IMR-90 (cell line): ENCODE data around the gene DRD5. TPM values are rescaled to one million over a fixed set of nuclear protein-coding genes. Genes with fewer than 3 reads are reported as not detected.

Source experiments
- ATAC-seq: fragments of 200-7000 bp; cut with Tn5 transposase; 2 replicates; pipeline ENCODE4 v1.9.1; 2020; ENCODE audit warnings: low read depth, mild to moderate bottlenecking, moderate library complexity
- BruUV-seq: library from RNA; stranded (reverse); fragments of 400-500 nt; replicated peaks from 2 replicates; lab custom pipeline; 2021; lab: Mats Ljungman, UMichigan
- CTCF ChIA-PET: fragments of 300-600 bp; formaldehyde crosslinking; extraction: SDS; loops from one replicate; lab custom pipeline; 2021; ENCODE audit warnings: antibody characterized with exemption; lab: Yijun Ruan, JAX
- POLR2A ChIA-PET: fragments of 300-600 bp; sonication (Branson Sonifier 250); formaldehyde crosslinking; loops from one replicate; lab custom pipeline; 2022; ENCODE audit warnings: antibody characterized with exemption; ENCODE audit not compliant: unreplicated experiment; lab: Charles Lee
- DNase-seq: peaks from one replicate; pipeline ENCODE4 v3.0.0; 2013
- H2AFZ ChIP-seq: replicated peaks from 2 replicates; pipeline ENCODE3; 2013; ENCODE audit warnings: low read length, mild to moderate bottlenecking; ENCODE audit not compliant: poor library complexity
- H2AK5ac ChIP-seq: 2 replicates; pipeline ENCODE4 v1.6.1; 2013; ENCODE audit warnings: low read depth, low read length, inconsistent platforms
- H2AK9ac ChIP-seq: replicated peaks from 2 replicates; pipeline ENCODE3; 2013; ENCODE audit warnings: mild to moderate bottlenecking, low read depth, low read length, moderate library complexity; ENCODE audit not compliant: poor library complexity
- H2BK120ac ChIP-seq: 2 replicates; pipeline ENCODE4 v1.6.1; 2013; ENCODE audit warnings: low read depth, low read length, inconsistent platforms
- H2BK15ac ChIP-seq: 3 replicates; pipeline ENCODE4 v1.6.1; 2013; ENCODE audit warnings: low read depth, low read length, inconsistent platforms
- H2BK20ac ChIP-seq: 2 replicates; pipeline ENCODE4 v1.6.1; 2013; ENCODE audit warnings: low read depth, mild to moderate bottlenecking, inconsistent platforms, low read length, moderate library complexity
- H2BK5ac ChIP-seq: 2 replicates; pipeline ENCODE4 v1.6.1; 2013; ENCODE audit warnings: mild to moderate bottlenecking, low read depth, low read length, inconsistent platforms; ENCODE audit not compliant: poor library complexity, severe bottlenecking
- H3K14ac ChIP-seq: replicated peaks from 2 replicates; pipeline ENCODE4 v1.6.1; 2013; ENCODE audit warnings: low read depth, low read length, inconsistent platforms
- H3K18ac ChIP-seq: 2 replicates; pipeline ENCODE4 v1.6.1; 2013; ENCODE audit warnings: low read depth, low read length, control low read depth
- H3K23ac ChIP-seq: 2 replicates; pipeline ENCODE4 v1.6.1; 2013; ENCODE audit warnings: low read depth, low read length, inconsistent platforms
- H3K27ac ChIP-seq: 2 replicates; pipeline ENCODE4 v1.5.1; 2013; ENCODE audit warnings: mild to moderate bottlenecking, control low read depth, low read length; ENCODE audit not compliant: insufficient read depth
- H3K27me3 ChIP-seq: 2 replicates; pipeline ENCODE4 v1.6.1; 2013; ENCODE audit warnings: low read length; ENCODE audit not compliant: control insufficient read depth, insufficient read depth
- H3K36me3 ChIP-seq: 2 replicates; pipeline ENCODE4 v1.6.1; 2013; ENCODE audit warnings: low read length, mixed read lengths; ENCODE audit not compliant: control insufficient read depth, insufficient read depth
- H3K4ac ChIP-seq: 2 replicates; pipeline ENCODE4 v1.6.1; 2013; ENCODE audit warnings: low read depth, low read length, inconsistent platforms
- H3K4me1 ChIP-seq: 2 replicates; pipeline ENCODE4 v1.6.1; 2013; ENCODE audit warnings: low read length, mixed read lengths; ENCODE audit not compliant: control insufficient read depth, insufficient read depth
- H3K4me2 ChIP-seq: 2 replicates; pipeline ENCODE4 v1.6.1; 2013; ENCODE audit warnings: low read depth, mild to moderate bottlenecking, control low read depth, low read length, moderate library complexity
- H3K4me3 ChIP-seq: 2 replicates; pipeline ENCODE4 v1.5.1; 2013; ENCODE audit warnings: low read depth, mild to moderate bottlenecking, control low read depth, low read length, moderate library complexity; ENCODE audit not compliant: insufficient read depth
- H3K56ac ChIP-seq: 2 replicates; pipeline ENCODE4 v1.6.1; 2013; ENCODE audit warnings: low read length, inconsistent platforms; ENCODE audit not compliant: insufficient read depth; ENCODE audit errors: extremely low read depth
- H3K79me1 ChIP-seq, 2 experiments: 2 replicates each; pipeline ENCODE4 v1.6.1; 2013; ENCODE audit warnings: low read length in 2 of 2, inconsistent platforms in 1 of 2, low read depth in 1 of 2
- H3K9ac ChIP-seq: 2 replicates; pipeline ENCODE4 v1.6.1; 2013; ENCODE audit warnings: low read depth, low read length, control low read depth
- H3K9me1 ChIP-seq: 2 replicates; pipeline ENCODE4 v1.6.1; 2013; ENCODE audit warnings: low read length, inconsistent platforms; ENCODE audit not compliant: insufficient read depth
- H3K9me3 ChIP-seq: 2 replicates; pipeline ENCODE4 v1.6.1; 2013; ENCODE audit warnings: low read length; ENCODE audit not compliant: control insufficient read depth, insufficient read depth
- H4K20me1 ChIP-seq: 2 replicates; pipeline ENCODE4 v1.6.1; 2013; ENCODE audit warnings: low read length, inconsistent platforms; ENCODE audit not compliant: insufficient read depth
- H4K5ac ChIP-seq: 2 replicates; pipeline ENCODE4 v1.6.1; 2013; ENCODE audit warnings: mild to moderate bottlenecking, low read depth, low read length, control low read depth
- H4K8ac ChIP-seq, 2 experiments: 2 replicates each; pipeline ENCODE4 v1.6.1; 2013; ENCODE audit warnings: low read depth in 2 of 2, low read length in 2 of 2, control low read depth in 1 of 2, inconsistent platforms in 1 of 2
- H4K91ac ChIP-seq: 2 replicates; pipeline ENCODE4 v1.6.1; 2013; ENCODE audit warnings: low read depth, low read length, inconsistent platforms; ENCODE audit not compliant: insufficient read depth
- BHLHE40 ChIP-seq: fragments of 150-350 bp; IDR thresholded peaks from 2 replicates; pipeline ENCODE4 v1.6.1; 2016; ENCODE audit warnings: mild to moderate bottlenecking, low read depth, low read length
- CEBPB ChIP-seq: IDR thresholded peaks from 2 replicates; pipeline ENCODE4 v1.6.1; 2012; ENCODE audit warnings: low read depth, low read length, improper control_type of control experiment
- CHD1 ChIP-seq: IDR thresholded peaks from 2 replicates; pipeline ENCODE4 v1.6.1; 2012; ENCODE audit warnings: low read depth, low read length, improper control_type of control experiment
- CTCF ChIP-seq: conservative IDR thresholded peaks from 2 replicates; pipeline ENCODE4 v1.5.1; 2012; ENCODE audit warnings: mild to moderate bottlenecking, low read depth, low read length, improper control_type of control experiment
- ELK1 ChIP-seq: fragments of 150-350 bp; IDR thresholded peaks from 2 replicates; pipeline ENCODE4 v1.6.1; 2016; ENCODE audit warnings: low read depth, mild to moderate bottlenecking, low read length, moderate library complexity, borderline replicate concordance
- FOS ChIP-seq: fragments of 150-350 bp; IDR thresholded peaks from 2 replicates; pipeline ENCODE4 v1.6.1; 2016; ENCODE audit warnings: low read depth, low read length
- MAFK ChIP-seq: IDR thresholded peaks from 2 replicates; pipeline ENCODE4 v1.6.1; 2012; ENCODE audit warnings: low read depth, low read length, improper control_type of control experiment
- MAZ ChIP-seq: IDR thresholded peaks from 2 replicates; pipeline ENCODE4 v1.6.1; 2012; ENCODE audit warnings: low read depth, mild to moderate bottlenecking, low read length, improper control_type of control experiment, moderate library complexity, borderline replicate concordance
- MXI1 ChIP-seq: IDR thresholded peaks from 2 replicates; pipeline ENCODE4 v1.6.1; 2012; ENCODE audit warnings: low read depth, mild to moderate bottlenecking, low read length, moderate library complexity, borderline replicate concordance
- NFE2L2 ChIP-seq: fragments of 150-350 bp; IDR thresholded peaks from 2 replicates; pipeline ENCODE4 v1.6.1; 2016; ENCODE audit warnings: low read depth, mild to moderate bottlenecking, low read length
- POLR2A ChIP-seq: IDR thresholded peaks from 2 replicates; pipeline ENCODE4 v1.6.1; 2012; ENCODE audit warnings: mild to moderate bottlenecking, low read depth, low read length
- RAD21 ChIP-seq: IDR thresholded peaks from 2 replicates; pipeline ENCODE4 v1.6.1; 2012; ENCODE audit warnings: low read length, improper control_type of control experiment
- RCOR1 ChIP-seq: IDR thresholded peaks from 2 replicates; pipeline ENCODE4 v1.6.1; 2012; ENCODE audit warnings: mild to moderate bottlenecking, low read length, improper control_type of control experiment; ENCODE audit not compliant: insufficient replicate concordance
- RFX5 ChIP-seq: IDR thresholded peaks from 2 replicates; pipeline ENCODE4 v1.8.0; 2012; ENCODE audit warnings: low read depth, mild to moderate bottlenecking, low read length, moderate library complexity
- SMC3 ChIP-seq: fragments of 150-350 bp; IDR thresholded peaks from 2 replicates; pipeline ENCODE4 v1.6.1; 2016; ENCODE audit warnings: low read depth, mild to moderate bottlenecking, antibody characterized with exemption, low read length, moderate library complexity
- USF2 ChIP-seq: fragments of 150-350 bp; IDR thresholded peaks from 2 replicates; pipeline ENCODE4 v1.6.1; 2017; ENCODE audit warnings: mild to moderate bottlenecking, antibody characterized with exemption, low read length, low read depth
- WGBS, 2 experiments: methylation state at CpG; one replicate each; pipeline versions ENCODE4 v1.1.5 to v1.1.7; 2013; ENCODE audit warnings: missing lambda C conversion rate in 2 of 2; ENCODE audit not compliant: insufficient read length in 1 of 2; ENCODE audit errors: extremely low coverage in 2 of 2; 5-methylcytosine and 5-hydroxymethylcytosine counted together
- dilution Hi-C: fragments of 300-500 bp; cut with HindIII; formaldehyde crosslinking; loops from one replicate; pipeline ENCODE4 v1.14.3; 2018; ENCODE audit warnings: low sequenced_read_pairs; ENCODE audit not compliant: unreplicated experiment
- in situ Hi-C: fragments of 300-500 bp; cut with MboI; formaldehyde crosslinking; loops from 3 replicates; pipeline ENCODE4 v1.14.3; 2019; ENCODE audit warnings: low sequenced_read_pairs, inconsistent platforms, mixed read lengths
- intact Hi-C: fragments of 100-400 bp; cut with micrococcal nuclease; formaldehyde crosslinking; loops from 2 replicates; pipeline ENCODE4 v1.10.0; 2022
- polyA plus RNA-seq, 3 experiments: library from polyadenylated mRNA; depleted of rRNA; stranded (reverse); fragments of >200 nt; gene quantifications; 2 replicates each; pipeline ENCODE4 v1.2.3, GENCODE V29; 2012; ENCODE audit warnings: low replicate concordance in 1 of 3
- total RNA-seq: library from RNA; depleted of rRNA; stranded (reverse); fragments of >200 nt; gene quantifications from 2 replicates; pipeline ENCODE4 v1.2.3, GENCODE V29; 2012

DRD5 gene
- total and polyA plus RNA-seq, 2 of the 4 experiments (the other 2 are of a cell fraction), result not detected

- Histone ChIP-seq H4K20me1 (no peaks in the 10 kb centered on the region), H3K14ac (no peak overlapping the region), H3K9ac (no peak overlapping the region), H3K4me2 (no peak overlapping the region), H3K79me1 (no peaks in the 10 kb centered on the region), H3K4me3 (no peak overlapping the region), H3K9me3 (peaks cover 2% of the 10 kb centered on the region; the same call in 1 of the 2 replicates), H4K8ac (no peak overlapping the region), H2BK120ac (no peak overlapping the region), H2BK20ac (no peak overlapping the region), H2AFZ (no peak overlapping the region), H3K56ac (no peak overlapping the region), H3K18ac (no peak overlapping the region), H3K9me1 (no peaks in the 10 kb centered on the region), H3K4me1 (no peaks in the 10 kb centered on the region), H3K27ac (no peak overlapping the region), H4K5ac (no peak overlapping the region), H2AK5ac (no peak overlapping the region), H3K36me3 (no peaks in the 10 kb centered on the region), H2BK15ac (no peak overlapping the region), H4K91ac (no peak overlapping the region), H3K27me3 (no peaks in the 10 kb centered on the region), H2AK9ac (no peak overlapping the region), H3K23ac (no peak overlapping the region), H2BK5ac (no peak overlapping the region), H3K4ac (no peak overlapping the region)
- BruUV-seq, result no TSS peak
- TF ChIP-seq MAZ, result no peak
- no peak for TF ChIP-seq CEBPB
- no peak for TF ChIP-seq RFX5
- TF ChIP-seq ELK1, result no peak
- no peak for TF ChIP-seq MAFK
- TF ChIP-seq BHLHE40, result no peak
- no peak for TF ChIP-seq FOS
- no peak for TF ChIP-seq MXI1
- TF ChIP-seq CTCF, result no peak
- TF ChIP-seq RCOR1, result no peak
- no peak for TF ChIP-seq CHD1
- no peak for TF ChIP-seq USF2
- TF ChIP-seq POLR2A, result no peak
- TF ChIP-seq SMC3, result no peak
- TF ChIP-seq NFE2L2, result no peak
- TF ChIP-seq RAD21, result no peak
- intact Hi-C loops, result no loop called here
- ChIA-PET POLR2A (no interaction called here), CTCF (no interaction called here)
- dilution Hi-C loops, result no loop called here
- no CpG with 5 or more reads among the region's 4 CpGs for WGBS, 2 experiments
- DNase-seq (no peak), ATAC-seq (no peak)
- in situ Hi-C loops, result no loop called here
These were observed 19.4 kb downstream of the DRD5 start for GRCh38 chr4:9800848-9801247.
